Heart left ventricle (tissue), 16 donors: ENCODE measurements around the gene ZSCAN10. TPM values are rescaled to one million over a fixed set of nuclear protein-coding genes. Genes with fewer than 3 reads are reported as not detected.

Experiments
- ATAC-seq, 4 donors: fragments of 200-7000 bp; cut with Tn5 transposase; one replicate each; pipeline ENCODE4 v1.9.1; 2020 to 2022; ENCODE audit warnings: moderate library complexity in 4 of 4, mild to moderate bottlenecking in 3 of 4, moderate number of reproducible peaks in 1 of 4
- DNase-seq, 5 donors: peaks; one replicate each; pipeline ENCODE4 v3.0.0-alpha.2; 2020
- H3K27ac ChIP-seq, 12 donors: fragments of 200-600 bp; sonication (generic) in 4 of 12; one replicate each; pipeline versions ENCODE4 v1.5.0 to v1.8.0; 2016 to 2022; ENCODE audit warnings: mild to moderate bottlenecking in 2 of 12
- H3K27me3 ChIP-seq, 9 donors: fragments of 200-600 bp; sonication (generic) in 2 of 9; one replicate each; pipeline versions ENCODE4 v1.5.1 to v1.8.0; 2016 to 2022; ENCODE audit warnings: mild to moderate bottlenecking in 3 of 9
- H3K36me3 ChIP-seq, 9 donors: fragments of 200-600 bp; sonication (generic) in 2 of 9; one replicate each; pipeline versions ENCODE4 v1.5.0 to v1.8.0; 2018 to 2022; ENCODE audit warnings: mild to moderate bottlenecking in 2 of 9
- H3K4me1 ChIP-seq, 12 donors: fragments of 200-600 bp; sonication (generic) in 4 of 12; one replicate each; pipeline versions ENCODE4 v1.5.0 to v1.8.0; 2016 to 2022; ENCODE audit warnings: mild to moderate bottlenecking in 3 of 12
- H3K4me3 ChIP-seq, 12 donors: fragments of 200-600 bp; sonication (generic) in 4 of 12; one replicate each; pipeline versions ENCODE4 v1.5.0 to v1.8.0; 2017 to 2022; ENCODE audit warnings: mild to moderate bottlenecking in 9 of 12, moderate library complexity in 4 of 12
- H3K9me3 ChIP-seq, 12 donors: fragments of 200-600 bp; sonication (generic) in 4 of 12; one replicate each; pipeline versions ENCODE4 v1.5.0 to v1.8.0; 2016 to 2022; ENCODE audit warnings: mild to moderate bottlenecking in 1 of 12
- CTCF ChIP-seq, 12 donors: fragments of 200-600 bp; sonication (generic) in 4 of 12; IDR thresholded peaks; one replicate each; pipeline versions ENCODE4 v1.5.0 to v1.8.0; 2018 to 2022; ENCODE audit warnings: antibody characterized with exemption in 12 of 12, mild to moderate bottlenecking in 5 of 12
- POLR2A ChIP-seq, 2 donors: fragments of 450-650 bp; IDR thresholded peaks; one replicate each; pipeline ENCODE4 v1.6.1; 2017; ENCODE audit warnings: antibody characterized with exemption in 2 of 2, mild to moderate bottlenecking in 2 of 2, moderate library complexity in 2 of 2
- WGBS, 4 donors: extraction: QIAGEN DNeasy Blood & Tissue Kit in 2 of 4; methylation state at CpG; one replicate each; pipeline versions ENCODE4 v1.1.5 to v1.1.7; 2013 to 2018; 5-methylcytosine and 5-hydroxymethylcytosine counted together
- intact Hi-C, 10 donors: fragments of 100-400 bp; cut with DNase I; formaldehyde crosslinking; loops; one replicate each; pipeline versions ENCODE4 v1.11.1 to v1.14.2; 2022
- polyA plus RNA-seq, 2 donors: library from polyadenylated mRNA; stranded (reverse); fragments of 200-250 nt; gene quantifications; one replicate each; pipeline ENCODE4 v1.2.3, GENCODE V29; 2013
- total RNA-seq, 9 donors: library from RNA; depleted of rRNA in 2 of 9; stranded (reverse); fragments of >200 nt in 2 of 9; fragmentation: NEBNext Ultra II Directional in 3 of 9; extraction: Animal tissue kit (Norgen Biotek cat#: 25700) in 3 of 9; gene quantifications; one replicate each; pipeline versions ENCODE4 v1.1.0 to v1.2.4, GENCODE V29; 2016 to 2023
- donor health status: ischemic (EF 13 %, LVEDD 7.1; RV severe dilation, severe dysfunction).
- donor health status: healthy with polysubstance abuse.
- donor health status: DM: no; HTN: yes; CAD: no.
- donor health status: DM: no; HTN: no; CAD: no.
- donor health status: ischemic (EF 25% LVEDD 6.9; RV normal size, moderate dysfunction).
- donor health status: ischemic (EF 25% LVEDD 5.7; RV mildly dilated, moderate dysfunction).
- donor health status: healthy.
- donor health status: DM: yes; HTN: yes; CAD: no.
- donor health status: ischemic (EF 35%, LVEDD 5.7; RV mildly dilated, moderate dysfunction).
- donor health status: nonischemic (EF 11% LVEDD 7.7; RV severe dilation, severe dysfunction).
- donor health status: DM: yes; HTN: yes; CAD: no.
- donor health status: PGD.
- donor health status: ischemic (EF 29% LVEDD 5.4; RV normal size, mild dysfunction).
- donor health status: nonischemic (EF 23%, LVEDD 6.1; RV moderate dilation, normal function).

ZSCAN10 gene
- total and polyA plus RNA-seq, 11 donors: not detected

DNA sequence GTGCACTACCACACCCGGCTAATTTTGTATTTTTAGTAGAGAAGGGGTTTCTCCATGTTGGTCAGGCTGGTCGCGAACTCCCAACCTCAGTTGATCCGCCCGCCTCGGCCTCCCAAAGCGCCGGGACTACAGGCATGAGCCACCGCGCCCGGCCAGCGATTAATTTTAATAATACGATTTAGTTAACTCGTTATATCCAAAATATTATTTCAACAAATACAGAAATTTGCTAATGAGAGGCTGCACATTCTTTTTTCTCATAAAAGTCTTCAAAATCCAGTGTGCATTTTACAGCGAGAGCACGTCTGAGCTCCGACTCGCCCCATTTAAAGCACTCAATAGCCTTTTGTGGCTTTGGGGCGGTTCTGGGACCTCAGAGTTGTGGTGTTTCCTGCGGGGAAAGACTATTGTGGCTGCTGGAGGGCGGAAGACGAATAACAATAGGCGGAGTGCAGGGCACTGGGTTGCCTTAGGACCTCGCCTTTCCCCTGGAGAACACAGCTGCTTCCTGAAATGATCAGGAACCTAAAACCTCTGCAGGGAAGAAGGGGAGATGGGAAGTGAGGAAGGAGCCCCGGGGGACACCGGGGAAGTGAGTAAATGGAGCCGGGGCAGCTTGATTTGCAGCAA, 2.9 kb upstream of the ZSCAN10 start:
- peak overlapping the region; percentile 66 to 91 (median 78) for H3K27ac ChIP-seq
- no peaks in the 10 kb centered on the region for H3K9me3 ChIP-seq
- ATAC-seq (peak; percentile 9 to 76 (median 33)), DNase-seq (peak in 4 of 5 donors; percentile 62 to 74 (median 72))
- no peaks in the 10 kb centered on the region for H3K27me3 ChIP-seq
- no peak for TF ChIP-seq CTCF (IDR thresholded peaks at IDR 0.05)
- no peak for TF ChIP-seq POLR2A (IDR thresholded peaks at IDR 0.05)
- 37 to 56% (median 46%) methylated on average over 27 of the region's 27 CpGs for WGBS, 4 donors
- H3K4me3 ChIP-seq: peak overlapping the region in 8 of 12 donors; percentile 3 to 47 (median 14)
- no peaks in the 10 kb centered on the region for H3K36me3 ChIP-seq
- peaks cover 9 to 53% (median 31%) of the 10 kb centered on the region in 12 donors for H3K4me1 ChIP-seq
- intact Hi-C loops: loop anchor here in 3 of 10 donors (5.0 kb wide), 2 partner anchors 35 to 45 kb away; partner anchors contain the start of gene IL32 (in 2 of the 3)

DNA sequence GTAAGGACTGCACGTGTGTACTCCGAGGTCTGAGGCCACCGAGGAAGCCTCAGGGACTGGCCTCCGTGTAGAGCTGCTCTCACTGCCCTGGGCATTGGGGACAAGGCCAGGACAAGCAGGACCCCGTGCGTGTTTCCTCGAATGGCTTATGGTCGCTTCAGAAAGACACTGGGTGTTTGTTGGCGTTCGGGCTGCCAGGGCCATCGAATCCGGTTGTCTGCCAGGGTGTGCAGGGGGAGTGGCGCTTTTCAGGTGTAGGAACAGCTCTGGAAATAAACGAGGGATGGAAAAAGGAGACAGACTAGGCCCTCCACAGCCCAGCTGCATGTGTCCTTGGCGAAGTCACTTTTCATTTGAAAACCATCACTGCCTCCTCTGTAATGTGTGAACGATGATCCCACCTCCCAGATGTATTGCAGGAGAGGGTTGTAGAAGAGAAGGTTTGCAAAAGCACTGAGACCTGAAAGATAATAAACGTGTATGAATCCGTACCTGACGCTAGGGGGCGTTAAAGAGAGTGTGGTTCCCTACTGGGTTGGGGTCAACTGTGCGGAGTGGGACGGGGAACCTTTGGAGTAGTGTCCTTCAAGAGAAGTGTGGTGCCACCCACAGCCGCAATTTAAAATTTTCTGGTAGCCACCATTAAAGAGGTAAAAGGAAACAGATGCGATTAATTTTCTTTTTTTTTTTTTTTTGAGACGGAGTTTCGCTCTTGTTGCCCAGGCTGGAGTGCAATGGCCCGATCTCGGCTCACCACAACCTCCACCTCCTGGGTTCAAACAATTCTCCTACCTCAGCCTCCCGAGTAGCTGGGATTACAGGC, 2.1 kb upstream of the ZSCAN10 start:
- DNase-seq: no peak
- ATAC-seq: no peak
- H3K27ac ChIP-seq: peak overlapping the region; percentile 61 to 91 (median 78)
- WGBS, 4 donors: 54 to 68% (median 62%) methylated on average over 28 to 29 of the region's 29 CpGs
- H3K9me3 ChIP-seq: no peaks in the 10 kb centered on the region
- H3K4me1 ChIP-seq: peaks cover 9 to 49% (median 27%) of the 10 kb centered on the region in 12 donors
- H3K36me3 ChIP-seq: no peaks in the 10 kb centered on the region
- H3K27me3 ChIP-seq: no peaks in the 10 kb centered on the region
- TF ChIP-seq POLR2A (IDR thresholded peaks at IDR 0.05) (no peak), CTCF (IDR thresholded peaks at IDR 0.05) (peak; percentile 17 to 62 (median 51))
- intact Hi-C loops: loop anchor here in 3 of 10 donors (5.0 kb wide), 2 partner anchors 34 to 44 kb away; partner anchors contain the start of gene IL32 (in 2 of the 3)
- H3K4me3 ChIP-seq: peak overlapping the region in 7 of 12 donors; percentile 2 to 47 (median 7)

- 4 to 7% (median 6%) methylated on average over 39 of the region's 39 CpGs for WGBS, 4 donors
- Histone ChIP-seq H3K4me1 (peaks cover 9 to 48% (median 23%) of the 10 kb centered on the region in 12 donors), H3K4me3 (peak overlapping the region in 9 of 12 donors; percentile 17 to 40 (median 31)), H3K27ac (peak overlapping the region in 9 of 12 donors; percentile 55 to 91 (median 80)), H3K9me3 (no peaks in the 10 kb centered on the region), H3K36me3 (no peaks in the 10 kb centered on the region), H3K27me3 (no peaks in the 10 kb centered on the region)
- peak; percentile 76 to 96 (median 94) for ATAC-seq
- peak in 1 of 2 donors; percentile 9 for TF ChIP-seq POLR2A (IDR thresholded peaks at IDR 0.05)
- TF ChIP-seq CTCF (IDR thresholded peaks at IDR 0.05): no peak
- intact Hi-C loops: loop anchor here in 4 of 10 donors (1.0 to 5.0 kb wide), 5 partner anchors 24 to 67 kb away; partner anchors contain the start of gene IL32 (in 2 of the 4)
- peak; percentile 92 to 96 (median 93) for DNase-seq
These were observed 822 bp upstream of the ZSCAN10 start for GRCh38 chr16:3099732-3100499.
